ENCODE data around the gene CACNA1D. TPM values are rescaled to one million over a fixed set of nuclear protein-coding genes. Genes with fewer than 3 reads are reported as not detected.

Gene CACNA1D
- total RNA-seq, 2 donors from 2014 or later: 9.9 to 20.4 TPM

- Histone ChIP-seq H3K27ac (no peak overlapping the region), H3K4me1 (peaks cover 17% of the 10 kb centered on the region), H3K36me3 (replicated peaks in 1 of 2; ENCODE audit: insufficient read depth in 1 of 2, low read depth in 2 of 2) (peaks cover 0 to 5% of the 10 kb centered on the region in 2 donors), H3K9me3 (no peaks in the 10 kb centered on the region), H3K27me3 (no peaks in the 10 kb centered on the region), H3K4me3 (no peak overlapping the region)
- intact Hi-C loops (cut with DNase I): no loop called here
- WGBS, 2 donors: 87 to 89% methylated on average over 23 to 24 of the region's 24 CpGs
- no peak for DNase-seq
- TF ChIP-seq, protein P1, sequence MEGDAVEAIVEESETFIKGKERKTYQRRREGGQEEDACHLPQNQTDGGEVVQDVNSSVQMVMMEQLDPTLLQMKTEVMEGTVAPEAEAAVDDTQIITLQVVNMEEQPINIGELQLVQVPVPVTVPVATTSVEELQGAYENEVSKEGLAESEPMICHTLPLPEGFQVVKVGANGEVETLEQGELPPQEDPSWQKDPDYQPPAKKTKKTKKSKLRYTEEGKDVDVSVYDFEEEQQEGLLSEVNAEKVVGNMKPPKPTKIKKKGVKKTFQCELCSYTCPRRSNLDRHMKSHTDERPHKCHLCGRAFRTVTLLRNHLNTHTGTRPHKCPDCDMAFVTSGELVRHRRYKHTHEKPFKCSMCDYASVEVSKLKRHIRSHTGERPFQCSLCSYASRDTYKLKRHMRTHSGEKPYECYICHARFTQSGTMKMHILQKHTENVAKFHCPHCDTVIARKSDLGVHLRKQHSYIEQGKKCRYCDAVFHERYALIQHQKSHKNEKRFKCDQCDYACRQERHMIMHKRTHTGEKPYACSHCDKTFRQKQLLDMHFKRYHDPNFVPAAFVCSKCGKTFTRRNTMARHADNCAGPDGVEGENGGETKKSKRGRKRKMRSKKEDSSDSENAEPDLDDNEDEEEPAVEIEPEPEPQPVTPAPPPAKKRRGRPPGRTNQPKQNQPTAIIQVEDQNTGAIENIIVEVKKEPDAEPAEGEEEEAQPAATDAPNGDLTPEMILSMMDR (IDR thresholded peaks at IDR 0.05): no peak
- no peak for TF ChIP-seq POLR2A (IDR thresholded peaks at IDR 0.05)
- no peak for ATAC-seq
Measured at GRCh38 chr3:53811143-53811927, 316.9 kb downstream of the CACNA1D start.

DNA sequence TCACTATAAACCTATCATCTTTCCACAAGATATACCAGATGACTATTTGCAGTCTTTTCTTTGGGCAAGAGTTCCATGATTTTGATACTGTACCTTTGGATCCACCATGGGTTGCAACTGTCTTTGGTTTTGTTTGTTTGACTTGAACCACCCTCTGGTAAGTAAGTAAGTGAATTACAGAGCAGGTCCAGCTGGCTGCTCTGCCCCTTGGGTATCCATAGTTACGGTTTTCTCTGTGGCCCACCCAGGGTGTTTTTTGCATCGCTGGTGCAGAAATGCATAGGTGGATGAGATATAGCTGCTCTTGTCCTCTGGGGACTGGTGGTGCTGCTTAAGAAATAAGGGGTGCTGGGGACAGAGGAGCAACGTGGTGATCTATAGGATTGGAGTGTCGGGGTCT is 318.0 kb downstream of the CACNA1D start:
- no peak overlapping the region for H3K4me3 ChIP-seq
- DNase-seq (no peak), ATAC-seq (no peak)
- TF ChIP-seq, protein P1 (IDR thresholded peaks at IDR 0.05): no peak
- no peak for TF ChIP-seq POLR2A (IDR thresholded peaks at IDR 0.05)
- WGBS, 2 donors: 64 to 86% methylated on average over 4 of the region's 4 CpGs
- no peaks in the 10 kb centered on the region for H3K9me3 ChIP-seq
- no peaks in the 10 kb centered on the region for H3K27me3 ChIP-seq
- no peak overlapping the region for H3K27ac ChIP-seq
- H3K4me1 ChIP-seq: peaks cover 6% of the 10 kb centered on the region
- intact Hi-C loops (cut with DNase I): no loop called here
- peaks cover 5 to 12% of the 10 kb centered on the region in 2 donors for H3K36me3 ChIP-seq (replicated peaks in 1 of 2; ENCODE audit: insufficient read depth in 1 of 2, low read depth in 2 of 2)

DNA sequence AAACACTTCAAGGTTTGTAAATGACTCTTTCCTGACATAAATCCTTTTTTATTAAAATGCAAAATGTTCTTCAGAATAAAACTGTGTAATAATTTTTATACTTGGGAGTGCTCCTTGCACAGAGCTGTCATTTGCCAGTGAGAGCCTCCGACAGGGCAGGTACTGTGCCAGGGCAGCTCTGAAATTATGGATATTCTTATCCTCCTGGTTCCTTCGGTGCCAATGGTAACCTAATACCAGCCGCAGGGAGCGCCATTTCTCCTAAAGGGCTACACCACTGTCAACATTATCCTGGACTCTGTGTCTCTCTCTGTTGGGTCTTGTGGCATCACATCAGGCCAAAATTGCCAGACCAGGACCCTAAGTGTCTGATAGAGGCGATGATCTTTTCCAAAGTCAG is 318.8 kb downstream of the CACNA1D start:
- WGBS, 2 donors: 78 to 89% methylated on average over 5 of the region's 5 CpGs
- Histone ChIP-seq H3K4me1 (no peaks in the 10 kb centered on the region), H3K4me3 (no peak overlapping the region), H3K27me3 (no peaks in the 10 kb centered on the region), H3K36me3 (replicated peaks in 1 of 2; ENCODE audit: insufficient read depth in 1 of 2, low read depth in 2 of 2) (peaks cover 10 to 20% of the 10 kb centered on the region in 2 donors), H3K9me3 (no peaks in the 10 kb centered on the region), H3K27ac (no peak overlapping the region)
- ATAC-seq: no peak
- no peak for DNase-seq
- no peak for TF ChIP-seq POLR2A (IDR thresholded peaks at IDR 0.05)
- TF ChIP-seq, protein P1 (IDR thresholded peaks at IDR 0.05): no peak
- intact Hi-C loops (cut with DNase I): no loop called here

DNA sequence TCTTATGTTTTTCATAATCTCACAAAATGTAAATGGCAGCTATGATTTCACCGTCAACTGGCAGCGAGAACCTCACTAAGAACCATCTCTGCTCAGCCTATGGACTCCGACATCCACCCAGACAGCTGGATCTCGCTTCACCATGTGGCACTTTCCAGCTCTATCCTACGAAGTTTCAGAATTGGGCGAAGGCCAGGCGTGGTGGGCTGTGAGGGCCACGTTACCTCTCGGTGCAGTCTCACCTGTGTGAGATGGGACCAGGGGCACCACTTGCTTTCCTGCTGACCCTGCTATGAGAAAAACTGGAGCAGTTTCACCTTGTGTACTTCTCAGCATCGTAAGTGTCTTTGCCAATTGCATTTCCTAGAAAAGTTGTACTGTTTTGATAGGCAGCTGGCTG is 319.5 kb downstream of the CACNA1D start:
- no peaks in the 10 kb centered on the region for H3K9me3 ChIP-seq
- H3K4me1 ChIP-seq: no peaks in the 10 kb centered on the region
- WGBS, 2 donors: 85 to 89% methylated on average over 10 of the region's 10 CpGs
- intact Hi-C loops (cut with DNase I): no loop called here
- H3K4me3 ChIP-seq: no peak overlapping the region
- ATAC-seq (no peak), DNase-seq (no peak)
- no peak overlapping the region for H3K27ac ChIP-seq
- H3K36me3 ChIP-seq (replicated peaks in 1 of 2; ENCODE audit: insufficient read depth in 1 of 2, low read depth in 2 of 2): peaks cover 14 to 25% of the 10 kb centered on the region in 2 donors
- no peaks in the 10 kb centered on the region for H3K27me3 ChIP-seq
- no peak for TF ChIP-seq POLR2A (IDR thresholded peaks at IDR 0.05)
- TF ChIP-seq, protein P1 (IDR thresholded peaks at IDR 0.05): no peak

- intact Hi-C loops (cut with DNase I): no loop called here
- no peak for DNase-seq
- Histone ChIP-seq H3K4me1 (no peaks in the 10 kb centered on the region), H3K9me3 (no peaks in the 10 kb centered on the region), H3K27ac (no peak overlapping the region), H3K27me3 (no peaks in the 10 kb centered on the region), H3K4me3 (no peak overlapping the region), H3K36me3 (replicated peaks in 1 of 2; ENCODE audit: insufficient read depth in 1 of 2, low read depth in 2 of 2) (peaks cover 15 to 34% of the 10 kb centered on the region in 2 donors)
- WGBS, 2 donors: 96 to 98% methylated on average over 4 of the region's 4 CpGs
- TF ChIP-seq, protein P1 (IDR thresholded peaks at IDR 0.05): no peak
- no peak for TF ChIP-seq POLR2A (IDR thresholded peaks at IDR 0.05)
- ATAC-seq: no peak
Measured at GRCh38 chr3:53815067-53815466, 320.7 kb downstream of the CACNA1D start.

Data from body of pancreas (tissue), 4 donors.